ENCODE measurements around the gene POLR2F.
A peak's percentile ranks its signal among the peaks of the same experiment; 100 is the strongest.

The POLR2F gene

DNA sequence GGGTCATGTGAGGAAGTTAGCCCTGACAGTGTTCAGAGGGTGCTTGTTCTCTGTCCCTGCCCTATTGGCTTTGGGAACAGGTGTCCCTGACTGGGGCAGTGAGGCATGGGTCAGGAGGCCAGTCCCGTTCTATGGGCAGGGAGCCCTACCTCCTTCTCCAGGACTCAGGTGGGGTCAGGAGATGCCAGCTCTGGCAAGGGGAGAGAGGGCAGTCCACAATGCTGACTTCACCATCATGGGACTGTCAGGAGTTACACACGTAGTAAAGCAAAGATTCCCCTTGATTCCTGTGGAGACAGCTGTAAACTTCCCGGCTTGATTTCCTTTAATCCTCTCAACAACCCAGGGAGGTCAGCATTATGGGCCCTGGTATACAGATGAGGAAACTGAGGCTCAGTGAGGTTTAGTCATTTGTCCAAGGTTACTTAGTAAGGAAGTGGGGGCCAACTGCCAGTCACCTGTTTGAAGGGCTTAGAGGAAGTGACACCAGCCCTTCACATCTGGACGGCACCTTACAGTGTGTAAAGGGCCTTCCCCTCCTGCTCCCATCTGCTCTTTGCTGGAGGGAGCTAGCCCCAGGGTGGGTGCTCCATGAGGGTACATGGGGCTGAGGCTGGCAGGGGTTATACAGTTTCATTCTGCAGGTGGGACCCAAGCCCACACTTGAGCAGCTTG is 35.5 kb upstream of the POLR2F start:
- Mint-ChIP-seq H3K9me3 (no peaks in the 10 kb centered on the region), H3K4me1 (ENCODE audit: low read depth) (peaks cover 5% of the 10 kb centered on the region), H3K4me3 (no peak overlapping the region), H3K36me3 (ENCODE audit: low read depth) (peaks cover 11% of the 10 kb centered on the region), H3K27ac (no peak overlapping the region), H3K27me3 (ENCODE audit: low read depth) (no peaks in the 10 kb centered on the region)
- no peak for DNase-seq (ENCODE audit: low spot score)

DNA sequence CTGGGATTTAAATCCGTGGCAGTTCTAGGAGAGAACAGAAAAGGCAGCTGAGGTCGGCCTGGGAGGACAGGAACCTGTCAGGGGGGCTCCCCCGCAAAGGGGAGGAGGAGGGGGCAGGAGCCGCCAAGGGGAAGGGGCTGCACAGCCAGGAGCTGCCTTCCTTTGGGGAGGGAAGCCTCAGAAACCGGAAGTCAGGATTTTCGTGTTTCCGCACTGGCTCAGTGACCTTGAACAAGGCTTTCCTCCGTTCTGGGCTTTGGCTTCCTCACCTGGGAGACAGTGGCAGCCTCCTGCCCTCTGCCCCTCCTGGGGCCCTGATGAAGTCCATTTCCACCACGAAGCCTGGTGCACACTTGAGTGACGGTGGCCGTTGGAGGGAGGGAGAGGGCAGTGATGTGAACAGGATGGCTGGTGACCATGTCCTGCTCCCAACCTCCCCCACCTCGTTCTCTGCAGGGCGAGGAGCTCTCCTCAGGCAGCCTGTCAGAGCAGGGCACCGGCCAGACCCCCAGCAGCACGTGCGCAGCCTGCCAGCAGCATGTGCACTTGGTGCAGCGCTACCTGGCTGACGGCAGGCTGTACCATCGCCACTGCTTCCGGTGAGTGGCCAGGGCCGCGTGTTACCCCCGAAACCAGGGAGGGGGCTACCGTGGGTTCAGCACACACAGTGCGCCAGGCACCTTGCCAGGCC is 34.8 kb upstream of the POLR2F start:
- Mint-ChIP-seq H3K27ac (no peak overlapping the region), H3K36me3 (ENCODE audit: low read depth) (peaks cover 9% of the 10 kb centered on the region), H3K4me1 (ENCODE audit: low read depth) (peaks cover 5% of the 10 kb centered on the region), H3K9me3 (no peaks in the 10 kb centered on the region), H3K4me3 (no peak overlapping the region), H3K27me3 (ENCODE audit: low read depth) (no peaks in the 10 kb centered on the region)
- DNase-seq (ENCODE audit: low spot score), result no peak

DNA sequence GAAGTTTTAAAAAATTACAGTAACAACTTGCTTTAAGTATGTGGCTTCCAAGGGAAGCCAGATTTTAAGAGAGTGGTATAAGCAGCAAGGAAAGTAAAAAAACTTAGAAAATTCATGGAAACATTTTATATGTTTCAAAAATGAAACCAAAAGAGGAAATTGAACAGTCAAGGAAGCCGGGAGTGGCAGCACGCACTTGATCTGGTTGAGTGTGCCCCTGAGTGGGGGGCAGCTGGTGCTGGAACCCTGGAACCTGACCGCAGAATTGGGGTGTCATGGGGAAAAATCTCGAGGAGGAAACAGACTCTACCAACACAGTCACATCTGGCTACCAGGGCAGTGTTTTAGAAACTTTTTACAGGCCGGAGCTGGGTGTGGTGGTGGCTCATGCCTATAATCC is 33.4 kb upstream of the POLR2F start:
- no peak for DNase-seq (ENCODE audit: low spot score)
- peaks cover 5% of the 10 kb centered on the region for H3K4me1 Mint-ChIP-seq (ENCODE audit: low read depth)
- peak overlapping the region; percentile 54 for H3K4me3 Mint-ChIP-seq
- H3K27ac Mint-ChIP-seq, result peak overlapping the region; percentile 88
- no peaks in the 10 kb centered on the region for H3K9me3 Mint-ChIP-seq
- peaks cover 9% of the 10 kb centered on the region for H3K36me3 Mint-ChIP-seq (ENCODE audit: low read depth)
- no peaks in the 10 kb centered on the region for H3K27me3 Mint-ChIP-seq (ENCODE audit: low read depth)

DNA sequence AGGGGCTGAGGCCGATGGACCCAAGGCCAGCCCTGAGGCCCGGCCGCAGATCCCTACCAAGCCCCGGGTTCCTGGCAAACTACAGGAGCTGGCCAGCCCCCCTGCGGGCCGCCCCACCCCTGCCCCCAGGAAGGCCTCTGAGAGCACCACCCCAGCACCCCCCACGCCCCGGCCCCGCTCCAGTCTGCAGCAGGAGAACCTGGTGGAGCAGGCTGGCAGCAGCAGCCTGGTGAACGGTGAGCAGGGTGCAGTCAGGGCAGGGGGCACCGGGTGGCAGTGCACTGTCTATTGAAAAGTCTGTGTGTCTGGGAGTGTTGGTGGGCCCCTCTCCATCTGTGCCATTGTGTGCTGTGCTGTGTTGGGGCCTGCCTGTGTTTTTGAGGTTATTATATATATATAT is 31.3 kb upstream of the POLR2F start:
- Mint-ChIP-seq H3K9me3 (no peaks in the 10 kb centered on the region), H3K36me3 (ENCODE audit: low read depth) (peaks cover 9% of the 10 kb centered on the region), H3K4me3 (no peak overlapping the region), H3K27ac (no peak overlapping the region), H3K4me1 (ENCODE audit: low read depth) (peaks cover 5% of the 10 kb centered on the region), H3K27me3 (ENCODE audit: low read depth) (no peaks in the 10 kb centered on the region)
- DNase-seq (ENCODE audit: low spot score), result no peak

DNA sequence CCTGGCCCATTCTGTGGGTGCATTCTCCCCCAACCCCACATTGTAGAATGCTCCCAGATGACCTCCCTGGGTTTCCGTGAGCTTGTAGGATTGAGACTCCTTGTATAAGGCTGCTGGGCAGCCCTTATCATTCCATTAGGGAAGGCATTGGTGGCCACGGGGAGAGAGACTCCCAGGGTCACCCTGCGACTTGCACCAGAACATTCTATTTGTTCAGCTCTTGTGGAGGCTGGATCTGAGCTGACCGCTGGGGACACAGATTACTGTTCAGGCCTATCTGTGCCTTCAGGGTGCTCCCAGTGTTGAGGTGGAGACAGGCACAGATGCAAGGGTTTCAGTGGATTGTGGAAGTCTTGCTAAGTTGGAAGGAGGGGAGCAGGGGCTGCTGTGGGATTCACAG is 29.6 kb upstream of the POLR2F start:
- Mint-ChIP-seq H3K27ac (no peak overlapping the region), H3K27me3 (ENCODE audit: low read depth) (no peaks in the 10 kb centered on the region), H3K9me3 (no peaks in the 10 kb centered on the region), H3K4me1 (ENCODE audit: low read depth) (peaks cover 5% of the 10 kb centered on the region), H3K36me3 (ENCODE audit: low read depth) (peaks cover 15% of the 10 kb centered on the region), H3K4me3 (no peak overlapping the region)
- DNase-seq (ENCODE audit: low spot score), result no peak

DNA sequence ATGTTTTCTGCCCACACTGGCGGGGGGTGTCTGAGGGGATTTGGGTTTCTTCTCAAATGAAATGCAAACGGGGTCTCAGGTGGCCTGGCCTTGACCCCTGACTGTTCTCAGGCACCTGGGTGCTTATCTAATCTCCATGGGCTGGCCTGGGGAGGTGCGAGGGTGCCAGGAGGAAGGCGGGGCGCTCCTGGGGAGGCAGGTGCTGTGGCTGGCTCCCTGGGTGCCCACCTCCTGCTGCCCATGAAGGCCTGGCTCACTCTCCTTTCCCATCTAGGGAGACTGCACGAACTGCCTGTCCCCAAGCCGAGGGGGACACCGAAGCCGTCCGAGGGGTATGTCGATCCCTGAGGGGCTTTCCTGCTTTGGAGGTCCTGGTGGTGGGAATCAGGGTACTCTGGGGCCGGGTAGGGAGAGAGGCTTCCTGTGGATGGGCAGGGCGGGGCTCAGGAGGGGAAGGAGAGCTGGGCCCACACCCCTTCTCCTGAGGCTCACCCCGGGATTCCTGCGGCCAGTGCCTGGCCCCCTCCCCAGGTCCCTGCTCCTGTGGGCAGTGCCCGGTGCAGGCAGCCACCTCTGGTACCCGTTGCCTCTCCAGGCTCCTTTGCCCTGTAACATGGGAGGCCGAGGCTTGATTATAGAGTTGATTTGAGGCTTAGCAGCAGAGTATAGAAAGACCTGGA is 29.0 kb upstream of the POLR2F start:
- Mint-ChIP-seq H3K4me1 (ENCODE audit: low read depth) (peaks cover 5% of the 10 kb centered on the region), H3K27me3 (ENCODE audit: low read depth) (no peaks in the 10 kb centered on the region), H3K9me3 (no peaks in the 10 kb centered on the region), H3K4me3 (no peak overlapping the region), H3K27ac (no peak overlapping the region), H3K36me3 (ENCODE audit: low read depth) (peaks cover 19% of the 10 kb centered on the region)
- no peak for DNase-seq (ENCODE audit: low spot score)

DNA sequence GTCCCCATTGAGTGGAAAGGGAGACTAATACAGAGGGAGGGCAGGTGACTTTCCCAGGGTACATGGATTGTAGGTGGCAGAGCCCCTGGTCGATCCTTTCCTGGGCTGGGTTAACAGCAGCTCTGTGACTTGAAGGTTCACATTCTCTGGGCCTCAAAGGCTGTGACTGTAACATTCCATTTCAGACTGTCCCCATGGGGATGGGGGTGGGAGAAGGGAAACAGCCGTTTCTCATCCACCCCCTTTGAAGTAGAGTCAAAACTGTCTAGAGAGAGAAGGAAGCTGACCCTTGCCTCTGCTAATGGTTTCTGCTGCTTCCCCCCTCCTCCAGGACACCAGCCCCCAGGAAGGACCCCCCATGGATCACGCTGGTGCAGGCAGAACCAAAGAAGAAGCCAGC is 28.2 kb upstream of the POLR2F start:
- no peaks in the 10 kb centered on the region for H3K4me1 Mint-ChIP-seq (ENCODE audit: low read depth)
- peaks cover 15% of the 10 kb centered on the region for H3K36me3 Mint-ChIP-seq (ENCODE audit: low read depth)
- H3K4me3 Mint-ChIP-seq, result no peak overlapping the region
- no peak overlapping the region for H3K27ac Mint-ChIP-seq
- no peak for DNase-seq (ENCODE audit: low spot score)
- H3K9me3 Mint-ChIP-seq, result no peaks in the 10 kb centered on the region
- H3K27me3 Mint-ChIP-seq (ENCODE audit: low read depth), result no peaks in the 10 kb centered on the region

DNA sequence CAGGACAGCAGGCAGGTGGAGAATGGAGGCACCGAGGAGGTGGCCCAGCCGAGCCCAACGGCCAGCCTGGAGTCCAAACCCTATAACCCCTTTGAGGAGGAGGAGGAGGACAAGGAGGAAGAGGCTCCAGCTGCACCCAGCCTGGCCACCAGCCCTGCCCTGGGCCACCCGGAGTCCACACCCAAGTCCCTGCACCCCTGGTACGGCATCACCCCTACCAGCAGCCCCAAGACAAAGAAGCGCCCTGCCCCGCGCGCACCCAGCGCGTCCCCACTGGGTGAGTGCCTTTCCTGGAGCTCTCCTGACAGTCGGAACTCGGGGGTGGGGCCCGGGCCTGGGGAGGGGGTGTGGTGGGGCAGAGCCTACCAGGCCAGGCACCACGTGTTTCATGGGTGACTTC is 27.7 kb upstream of the POLR2F start:
- Mint-ChIP-seq H3K4me3 (no peak overlapping the region), H3K27ac (no peak overlapping the region), H3K36me3 (ENCODE audit: low read depth) (peaks cover 15% of the 10 kb centered on the region), H3K27me3 (ENCODE audit: low read depth) (no peaks in the 10 kb centered on the region), H3K9me3 (no peaks in the 10 kb centered on the region), H3K4me1 (ENCODE audit: low read depth) (no peaks in the 10 kb centered on the region)
- no peak for DNase-seq (ENCODE audit: low spot score)

DNA sequence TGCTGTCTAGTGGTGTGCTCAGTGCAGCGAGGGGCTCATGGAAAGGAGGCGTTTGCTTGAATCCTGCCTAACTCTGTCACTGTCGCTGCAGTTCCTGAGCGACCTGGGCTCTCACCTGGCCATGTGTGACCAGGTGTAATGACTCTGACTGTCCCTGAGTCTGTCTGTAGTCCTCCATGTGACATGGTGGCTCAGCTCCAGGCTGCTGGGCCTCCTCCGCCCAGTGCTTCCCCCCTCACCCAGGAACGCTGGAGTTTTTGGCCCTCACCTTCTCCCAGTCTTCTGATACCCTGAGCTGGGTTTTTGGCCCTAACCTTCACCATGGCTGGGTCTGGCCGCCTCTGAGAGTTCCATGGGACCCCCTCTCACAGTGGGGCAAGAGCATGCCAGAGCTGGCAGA is 27.1 kb upstream of the POLR2F start:
- no peak overlapping the region for H3K4me3 Mint-ChIP-seq
- no peaks in the 10 kb centered on the region for H3K27me3 Mint-ChIP-seq (ENCODE audit: low read depth)
- H3K27ac Mint-ChIP-seq, result no peak overlapping the region
- H3K9me3 Mint-ChIP-seq, result no peaks in the 10 kb centered on the region
- H3K36me3 Mint-ChIP-seq (ENCODE audit: low read depth), result peaks cover 15% of the 10 kb centered on the region
- no peak for DNase-seq (ENCODE audit: low spot score)
- H3K4me1 Mint-ChIP-seq (ENCODE audit: low read depth), result no peaks in the 10 kb centered on the region

DNA sequence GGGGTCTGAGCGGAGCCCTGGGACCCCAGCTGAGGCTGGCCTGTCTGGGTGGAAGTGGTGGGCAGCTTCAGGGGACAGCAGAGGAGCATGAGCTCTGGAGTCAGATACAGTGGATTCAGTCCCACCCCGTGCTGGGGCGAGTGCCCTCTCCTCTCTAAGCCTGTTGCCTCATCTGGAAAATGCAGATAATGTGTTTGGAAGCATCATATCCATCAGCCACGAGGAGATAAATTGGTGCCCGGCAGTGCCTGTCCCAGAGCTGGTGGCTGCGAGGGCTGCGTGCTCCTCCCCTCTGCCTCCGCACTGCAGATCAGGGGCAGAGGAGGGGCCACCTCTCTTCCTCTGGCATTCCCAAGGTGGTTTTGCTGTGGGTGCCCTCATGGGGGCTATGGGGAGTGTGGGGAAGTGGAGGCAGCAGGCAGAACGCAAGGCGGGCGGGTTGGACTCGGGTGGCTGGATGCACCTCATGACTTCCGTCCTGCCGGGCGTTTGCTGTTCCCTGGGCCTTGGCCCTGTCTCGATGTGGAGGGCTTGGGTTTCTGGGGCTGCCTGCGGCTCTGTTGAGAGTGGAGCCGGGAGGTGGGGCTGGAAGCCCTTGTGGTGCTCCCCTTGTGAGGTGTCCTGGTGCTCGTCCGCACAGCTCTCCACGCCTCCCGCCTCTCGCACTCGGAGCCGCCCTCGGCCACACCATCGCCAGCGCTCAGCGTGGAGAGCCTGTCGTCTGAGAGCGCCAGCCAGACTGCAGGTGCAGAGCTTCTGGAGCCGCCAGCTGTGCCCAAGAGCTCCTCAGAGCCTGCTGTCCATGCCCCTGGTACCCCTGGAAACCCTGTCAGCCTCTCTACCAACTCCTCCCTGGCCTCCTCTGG is 26.5 kb upstream of the POLR2F start:
- Mint-ChIP-seq H3K4me3 (no peak overlapping the region), H3K27ac (no peak overlapping the region), H3K4me1 (ENCODE audit: low read depth) (no peaks in the 10 kb centered on the region), H3K27me3 (ENCODE audit: low read depth) (no peaks in the 10 kb centered on the region), H3K9me3 (no peaks in the 10 kb centered on the region), H3K36me3 (ENCODE audit: low read depth) (peaks cover 12% of the 10 kb centered on the region)
- DNase-seq (ENCODE audit: low spot score), result no peak

DNA sequence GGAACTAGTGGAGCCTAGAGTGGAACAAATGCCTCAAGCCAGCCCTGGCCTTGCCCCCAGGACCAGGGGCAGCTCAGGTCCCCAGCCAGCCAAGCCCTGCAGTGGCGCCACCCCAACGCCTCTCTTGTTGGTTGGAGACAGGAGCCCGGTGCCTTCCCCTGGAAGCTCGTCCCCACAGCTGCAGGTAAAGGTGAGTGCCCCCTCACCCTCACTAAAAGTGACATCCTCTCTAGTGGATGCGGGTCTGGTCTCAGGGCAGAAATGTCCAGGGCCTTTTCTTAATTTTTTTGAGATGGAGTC is 25.9 kb upstream of the POLR2F start:
- Mint-ChIP-seq H3K4me3 (no peak overlapping the region), H3K27ac (no peak overlapping the region), H3K36me3 (ENCODE audit: low read depth) (peaks cover 12% of the 10 kb centered on the region), H3K4me1 (ENCODE audit: low read depth) (no peaks in the 10 kb centered on the region), H3K27me3 (ENCODE audit: low read depth) (no peaks in the 10 kb centered on the region), H3K9me3 (no peaks in the 10 kb centered on the region)
- DNase-seq (ENCODE audit: low spot score), result no peak

DNA sequence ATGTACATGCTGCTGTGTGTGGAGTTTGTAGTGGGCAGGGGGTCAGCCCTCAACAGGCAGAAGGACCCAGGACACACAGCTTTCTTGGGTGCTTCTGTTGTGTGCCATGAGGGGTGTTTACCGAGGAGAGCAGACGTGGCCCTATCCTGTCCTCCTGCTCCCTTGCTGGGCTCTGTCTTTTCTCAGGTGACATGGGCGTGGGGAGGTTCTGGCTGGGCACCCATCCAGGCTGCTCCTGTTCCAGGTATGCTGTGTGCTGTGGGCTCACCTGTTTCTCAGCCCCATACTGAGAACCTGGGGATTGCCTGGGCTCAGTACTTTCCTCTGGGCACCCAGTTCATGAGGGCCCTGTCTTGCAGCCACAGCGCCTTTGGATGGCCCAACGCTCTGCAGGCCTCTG is 24.1 kb upstream of the POLR2F start:
- Mint-ChIP-seq H3K9me3 (no peaks in the 10 kb centered on the region), H3K27ac (no peak overlapping the region), H3K27me3 (ENCODE audit: low read depth) (no peaks in the 10 kb centered on the region), H3K4me3 (no peak overlapping the region), H3K4me1 (ENCODE audit: low read depth) (peaks cover 7% of the 10 kb centered on the region), H3K36me3 (ENCODE audit: low read depth) (peaks cover 10% of the 10 kb centered on the region)
- DNase-seq (ENCODE audit: low spot score), result no peak

DNA sequence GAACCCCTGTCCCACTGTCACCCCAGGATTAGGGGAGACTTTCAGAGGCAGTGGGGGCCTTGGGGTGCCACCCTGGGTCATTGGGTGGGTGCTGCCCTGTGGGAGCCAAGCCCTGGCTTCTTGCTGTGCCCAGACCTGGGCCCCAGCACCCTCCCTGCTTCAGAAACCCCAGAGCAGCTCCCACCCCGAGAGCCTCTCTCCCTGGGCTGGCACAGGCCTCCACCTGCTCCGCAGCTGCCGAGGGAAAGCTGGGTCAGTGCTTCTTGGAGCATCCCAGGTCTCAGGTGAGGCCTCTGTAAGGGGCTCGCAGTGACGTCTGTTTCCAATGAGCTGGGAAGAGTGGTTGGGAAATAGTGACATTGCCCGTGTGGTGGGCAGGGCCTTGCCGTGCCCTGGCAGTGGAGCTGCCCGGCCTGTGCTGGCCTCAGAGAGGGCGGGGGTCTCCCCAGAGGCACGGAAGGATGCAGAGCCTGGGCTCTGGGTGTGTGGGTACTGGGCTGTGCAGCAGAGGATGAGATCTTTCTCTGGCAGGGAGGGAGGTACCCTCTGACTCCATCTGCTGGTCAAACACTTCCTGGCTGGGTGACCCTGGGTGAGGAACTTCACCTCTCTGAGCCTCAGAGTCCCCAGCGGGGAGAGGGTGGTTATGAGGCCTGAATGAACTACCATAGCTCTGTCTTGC is 23.1 kb upstream of the POLR2F start:
- Mint-ChIP-seq H3K4me1 (ENCODE audit: low read depth) (peaks cover 7% of the 10 kb centered on the region), H3K27ac (no peak overlapping the region), H3K4me3 (no peak overlapping the region), H3K9me3 (no peaks in the 10 kb centered on the region), H3K36me3 (ENCODE audit: low read depth) (peaks cover 10% of the 10 kb centered on the region), H3K27me3 (ENCODE audit: low read depth) (no peaks in the 10 kb centered on the region)
- no peak for DNase-seq (ENCODE audit: low spot score)

Measured in T-helper 2 cell treated with Interferon-gamma antibody and Interleukin-4, amounts not matched to agents 5 μg/mL and 100 μg/mL, for 36 hours (primary cell).